Panc1 (cell line): ENCODE results near the gene DCP1A. TPM values are rescaled to one million over a fixed set of nuclear protein-coding genes. Genes with fewer than 3 reads are reported as not detected.

Experiments
- ATAC-seq: fragments of 200-7000 bp; cut with Tn5 transposase; 2 replicates; pipeline ENCODE4 v1.9.1; 2020; ENCODE audit warnings: mild to moderate bottlenecking, moderate library complexity
- BruUV-seq: library from RNA; stranded (reverse); fragments of 400-500 nt; replicated peaks from 2 replicates; lab custom pipeline; 2021; lab: Mats Ljungman, UMichigan
- CTCF ChIA-PET: fragments of 300-600 bp; sonication (Branson Sonifier 250); formaldehyde crosslinking; loops from one replicate; lab custom pipeline; 2022; ENCODE audit warnings: antibody characterized with exemption; lab: Charles Lee
- POLR2A ChIA-PET: fragments of 300-600 bp; sonication (Branson Sonifier 250); formaldehyde crosslinking; loops from one replicate; lab custom pipeline; 2022; ENCODE audit warnings: antibody characterized with exemption; lab: Charles Lee
- DNase-seq: peaks from one replicate; pipeline ENCODE4 v3.0.0-alpha.2; 2010; ENCODE audit warnings: low read depth, low spot score
- H3K27ac ChIP-seq: 2 replicates; pipeline ENCODE4 v1.5.1; 2011; ENCODE audit warnings: mild to moderate bottlenecking, low read length, inconsistent platforms
- H3K27me3 ChIP-seq: fragments of 200-500 bp; sonication (Bioruptor generic); 2 replicates; pipeline ENCODE4 v1.6.0; 2014; ENCODE audit warnings: low read length, inconsistent platforms; ENCODE audit not compliant: control insufficient read depth, insufficient read depth
- H3K36me3 ChIP-seq: fragments of 200-500 bp; sonication (Bioruptor generic); 2 replicates; pipeline ENCODE4 v1.5.1; 2014; ENCODE audit warnings: inconsistent platforms, mild to moderate bottlenecking, low read length, moderate library complexity; ENCODE audit not compliant: control insufficient read depth, insufficient read depth
- H3K4me1 ChIP-seq: 2 replicates; pipeline ENCODE4 v1.5.1; 2011; ENCODE audit warnings: inconsistent platforms, mild to moderate bottlenecking, low read length, moderate library complexity; ENCODE audit not compliant: control insufficient read depth, insufficient read depth
- H3K4me3 ChIP-seq, 2 experiments: 2 replicates each; pipeline ENCODE4 v1.5.1; 2011 to 2012; ENCODE audit warnings: low read depth in 2 of 2, low read length in 2 of 2, mild to moderate bottlenecking in 2 of 2, inconsistent platforms in 1 of 2, moderate library complexity in 1 of 2
- H3K9me3 ChIP-seq: fragments of 200-500 bp; sonication (Bioruptor generic); 2 replicates; pipeline ENCODE4 v1.5.1; 2014; ENCODE audit warnings: low read depth, mild to moderate bottlenecking, inconsistent platforms, low read length, moderate library complexity; ENCODE audit not compliant: control insufficient read depth, insufficient read depth
- POLR2AphosphoS5 ChIP-seq: IDR thresholded peaks from 2 replicates; pipeline ENCODE4 v1.6.1; 2012; ENCODE audit warnings: mild to moderate bottlenecking, low read depth, low read length, moderate library complexity
- SIN3A ChIP-seq: IDR thresholded peaks from 2 replicates; pipeline ENCODE4 v1.6.1; 2012; ENCODE audit warnings: low read depth, mild to moderate bottlenecking, low read length, moderate library complexity, borderline replicate concordance; ENCODE audit not compliant: insufficient read depth
- TCF7L2 ChIP-seq: IDR thresholded peaks from 2 replicates; pipeline ENCODE4 v1.6.1; 2011; ENCODE audit warnings: mild to moderate bottlenecking, low read depth, low read length, inconsistent platforms
- in situ Hi-C: cut with HindIII; loops from 2 replicates; pipeline ENCODE4 v1.10.0; 2016; ENCODE audit warnings: low sequenced_read_pairs, low pct_unique_long_range_greater_than_20kb
- intact Hi-C: fragments of 100-400 bp; cut with micrococcal nuclease; formaldehyde crosslinking; loops from one replicate; pipeline ENCODE4 v1.10.0; 2022; ENCODE audit not compliant: unreplicated experiment
- total RNA-seq: library from RNA; stranded (reverse); gene quantifications from one replicate; pipeline ENCODE4 v1.2.1, GENCODE V29; 2021; ENCODE audit not compliant: unreplicated experiment
- TF ChIP-seq, protein P1 (sequence below): fragments of 450-650 bp; IDR thresholded peaks from 2 replicates; pipeline ENCODE4 v1.5.1; 2017; ENCODE audit warnings: mild to moderate bottlenecking
- TF ChIP-seq, protein P2 (sequence below), 2 experiments: IDR thresholded peaks; 2 replicates each; pipeline ENCODE4 v1.6.1; 2011 to 2012; ENCODE audit warnings: low read depth in 2 of 2, control low read depth in 1 of 2, low read length in 1 of 2, mild to moderate bottlenecking in 1 of 2, moderate library complexity in 1 of 2; ENCODE audit not compliant: insufficient read depth in 1 of 2

DCP1A gene
- total RNA-seq, 1 experiment from 2014 or later: 14.4 TPM

DNA sequence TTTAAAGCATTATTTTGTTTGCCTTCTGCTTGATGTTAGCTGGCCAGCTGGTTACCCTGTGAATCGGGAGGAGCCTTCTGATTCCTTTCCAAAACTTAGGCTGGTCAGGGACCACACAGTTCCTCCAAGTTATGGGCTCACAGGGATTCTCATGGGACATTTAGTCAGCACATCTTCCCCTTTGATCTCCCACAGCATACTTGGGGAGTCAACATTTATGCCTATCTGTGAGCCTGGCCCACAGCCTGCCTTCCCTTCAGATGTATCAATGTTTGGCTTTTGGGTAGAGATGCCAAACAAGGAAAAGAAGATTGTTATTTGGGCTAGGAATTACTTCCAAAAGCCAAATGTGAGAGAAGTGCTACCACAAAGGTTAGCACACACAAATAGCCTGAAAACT, 32.6 kb upstream of the DCP1A start:
- Histone ChIP-seq H3K27me3 (no peaks in the 10 kb centered on the region), H3K4me1 (no peaks in the 10 kb centered on the region), H3K27ac (no peak overlapping the region), H3K9me3 (no peaks in the 10 kb centered on the region), H3K36me3 (no peaks in the 10 kb centered on the region), H3K4me3 (no peak overlapping the region)
- no peak for ATAC-seq
- no peak for DNase-seq
- POLR2A ChIA-PET: no interaction called here
- intact Hi-C loops (loop anchor here (5.0 kb wide), 1 partner anchor 107 kb away; no protein-coding TSS in a partner anchor), in situ Hi-C loops (no loop called here)
- BruUV-seq: no TSS peak
- CTCF ChIA-PET: no interaction called here
- no peak for TF ChIP-seq SIN3A
- TF ChIP-seq, protein P1, sequence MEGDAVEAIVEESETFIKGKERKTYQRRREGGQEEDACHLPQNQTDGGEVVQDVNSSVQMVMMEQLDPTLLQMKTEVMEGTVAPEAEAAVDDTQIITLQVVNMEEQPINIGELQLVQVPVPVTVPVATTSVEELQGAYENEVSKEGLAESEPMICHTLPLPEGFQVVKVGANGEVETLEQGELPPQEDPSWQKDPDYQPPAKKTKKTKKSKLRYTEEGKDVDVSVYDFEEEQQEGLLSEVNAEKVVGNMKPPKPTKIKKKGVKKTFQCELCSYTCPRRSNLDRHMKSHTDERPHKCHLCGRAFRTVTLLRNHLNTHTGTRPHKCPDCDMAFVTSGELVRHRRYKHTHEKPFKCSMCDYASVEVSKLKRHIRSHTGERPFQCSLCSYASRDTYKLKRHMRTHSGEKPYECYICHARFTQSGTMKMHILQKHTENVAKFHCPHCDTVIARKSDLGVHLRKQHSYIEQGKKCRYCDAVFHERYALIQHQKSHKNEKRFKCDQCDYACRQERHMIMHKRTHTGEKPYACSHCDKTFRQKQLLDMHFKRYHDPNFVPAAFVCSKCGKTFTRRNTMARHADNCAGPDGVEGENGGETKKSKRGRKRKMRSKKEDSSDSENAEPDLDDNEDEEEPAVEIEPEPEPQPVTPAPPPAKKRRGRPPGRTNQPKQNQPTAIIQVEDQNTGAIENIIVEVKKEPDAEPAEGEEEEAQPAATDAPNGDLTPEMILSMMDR: no peak
- TF ChIP-seq TCF7L2: no peak
- TF ChIP-seq, protein P2, sequence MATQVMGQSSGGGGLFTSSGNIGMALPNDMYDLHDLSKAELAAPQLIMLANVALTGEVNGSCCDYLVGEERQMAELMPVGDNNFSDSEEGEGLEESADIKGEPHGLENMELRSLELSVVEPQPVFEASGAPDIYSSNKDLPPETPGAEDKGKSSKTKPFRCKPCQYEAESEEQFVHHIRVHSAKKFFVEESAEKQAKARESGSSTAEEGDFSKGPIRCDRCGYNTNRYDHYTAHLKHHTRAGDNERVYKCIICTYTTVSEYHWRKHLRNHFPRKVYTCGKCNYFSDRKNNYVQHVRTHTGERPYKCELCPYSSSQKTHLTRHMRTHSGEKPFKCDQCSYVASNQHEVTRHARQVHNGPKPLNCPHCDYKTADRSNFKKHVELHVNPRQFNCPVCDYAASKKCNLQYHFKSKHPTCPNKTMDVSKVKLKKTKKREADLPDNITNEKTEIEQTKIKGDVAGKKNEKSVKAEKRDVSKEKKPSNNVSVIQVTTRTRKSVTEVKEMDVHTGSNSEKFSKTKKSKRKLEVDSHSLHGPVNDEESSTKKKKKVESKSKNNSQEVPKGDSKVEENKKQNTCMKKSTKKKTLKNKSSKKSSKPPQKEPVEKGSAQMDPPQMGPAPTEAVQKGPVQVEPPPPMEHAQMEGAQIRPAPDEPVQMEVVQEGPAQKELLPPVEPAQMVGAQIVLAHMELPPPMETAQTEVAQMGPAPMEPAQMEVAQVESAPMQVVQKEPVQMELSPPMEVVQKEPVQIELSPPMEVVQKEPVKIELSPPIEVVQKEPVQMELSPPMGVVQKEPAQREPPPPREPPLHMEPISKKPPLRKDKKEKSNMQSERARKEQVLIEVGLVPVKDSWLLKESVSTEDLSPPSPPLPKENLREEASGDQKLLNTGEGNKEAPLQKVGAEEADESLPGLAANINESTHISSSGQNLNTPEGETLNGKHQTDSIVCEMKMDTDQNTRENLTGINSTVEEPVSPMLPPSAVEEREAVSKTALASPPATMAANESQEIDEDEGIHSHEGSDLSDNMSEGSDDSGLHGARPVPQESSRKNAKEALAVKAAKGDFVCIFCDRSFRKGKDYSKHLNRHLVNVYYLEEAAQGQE (IDR thresholded peaks at IDR 0.05; ENCODE audit: insufficient read depth in 1 of 2, low read depth in 2 of 2, low read length in 1 of 2): no peak
- no peak for TF ChIP-seq POLR2AphosphoS5

DNA sequence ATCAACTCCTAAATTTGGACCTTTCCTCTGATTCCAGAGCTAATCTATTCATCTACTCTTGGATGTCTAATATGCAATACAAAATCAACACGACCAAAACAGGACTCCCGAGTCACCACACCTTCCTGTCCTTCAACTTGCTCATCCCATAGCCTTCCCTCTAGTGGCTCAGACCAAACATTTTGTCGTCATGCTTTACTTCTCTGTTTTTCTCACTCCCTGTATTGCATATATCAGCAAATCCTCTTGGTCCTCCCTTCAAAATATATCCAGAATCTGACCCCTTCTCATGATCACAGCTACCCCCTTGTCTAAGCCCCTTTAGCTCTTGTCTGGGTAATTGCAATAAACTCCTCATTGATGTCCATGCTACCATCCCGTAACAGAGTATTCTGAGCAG, 30.5 kb upstream of the DCP1A start:
- no peak for ATAC-seq
- no peaks in the 10 kb centered on the region for H3K27me3 ChIP-seq
- intact Hi-C loops: loop anchor here (5.0 kb wide), 1 partner anchor 110 kb away; no protein-coding TSS in a partner anchor
- no peak overlapping the region for H3K4me3 ChIP-seq
- DNase-seq: no peak
- H3K4me1 ChIP-seq: no peaks in the 10 kb centered on the region
- TF ChIP-seq, protein P2 (IDR thresholded peaks at IDR 0.05; ENCODE audit: insufficient read depth in 1 of 2, low read depth in 2 of 2, low read length in 1 of 2): no peak
- TF ChIP-seq TCF7L2 (no peak), POLR2AphosphoS5 (no peak), SIN3A (no peak)
- TF ChIP-seq, protein P1: no peak
- H3K36me3 ChIP-seq: no peaks in the 10 kb centered on the region
- H3K9me3 ChIP-seq: no peaks in the 10 kb centered on the region
- ChIA-PET POLR2A (interaction anchor here (0.7 kb wide), 1 partner anchor 319 kb away, joined by 9 read pairs; no protein-coding TSS in a partner anchor), CTCF (interaction anchor here (0.6 to 0.7 kb wide), 4 partner anchors 8 to 294 kb away, joined by 3 to 5 read pairs (median 3); no protein-coding TSS in a partner anchor)
- no TSS peak for BruUV-seq
- in situ Hi-C loops: no loop called here
- no peak overlapping the region for H3K27ac ChIP-seq
